Osteoblast (primary cell): ENCODE data around the gene TNP2. TPM values are rescaled to one million over a fixed set of nuclear protein-coding genes. Genes with fewer than 3 reads are reported as not detected.

Experiments used
- DNase-seq: peaks from one replicate; pipeline ENCODE4 v3.0.0; 2011; ENCODE audit warnings: low spot score, mixed read lengths; ENCODE audit not compliant: insufficient read length; ENCODE audit errors: missing footprints
- H2AFZ ChIP-seq: 2 replicates; pipeline ENCODE4 v1.6.0; 2011; ENCODE audit warnings: mild to moderate bottlenecking, low read length
- H3K27ac ChIP-seq: 2 replicates; pipeline ENCODE4 v1.5.1; 2011; ENCODE audit warnings: mild to moderate bottlenecking, low read depth, low read length, moderate library complexity
- H3K27me3 ChIP-seq: 2 replicates; pipeline ENCODE4 v1.6.0; 2012; ENCODE audit warnings: mild to moderate bottlenecking, control low read depth, inconsistent platforms, low read length, moderate library complexity; ENCODE audit not compliant: insufficient read depth
- H3K36me3 ChIP-seq: 2 replicates; pipeline ENCODE4 v1.5.1; 2011; ENCODE audit warnings: mild to moderate bottlenecking, low read length, control low read depth, moderate library complexity; ENCODE audit not compliant: insufficient read depth
- H3K4me1 ChIP-seq: 2 replicates; pipeline ENCODE4 v1.5.1; 2011; ENCODE audit warnings: mild to moderate bottlenecking, low read length, control low read depth, moderate library complexity; ENCODE audit not compliant: insufficient read depth
- H3K4me2 ChIP-seq: 2 replicates; pipeline ENCODE4 v1.6.0; 2011; ENCODE audit warnings: mild to moderate bottlenecking, low read length; ENCODE audit not compliant: insufficient read depth
- H3K4me3 ChIP-seq: fragments of 200-600 bp; sonication (generic); 3 replicates; pipeline ENCODE4 v1.5.1; 2012; ENCODE audit warnings: mild to moderate bottlenecking, low read length, inconsistent platforms; ENCODE audit not compliant: insufficient read depth
- H3K79me2 ChIP-seq: 2 replicates; pipeline ENCODE4 v1.6.0; 2012; ENCODE audit warnings: mild to moderate bottlenecking, low read length, control low read depth, inconsistent platforms; ENCODE audit not compliant: insufficient read depth
- H3K9me3 ChIP-seq: 2 replicates; pipeline ENCODE4 v1.5.1; 2011; ENCODE audit warnings: low read depth, low read length, control low read depth
- H4K20me1 ChIP-seq: 2 replicates; pipeline ENCODE4 v1.6.0; 2012; ENCODE audit warnings: mild to moderate bottlenecking, low read length, control low read depth; ENCODE audit not compliant: insufficient read depth
- CTCF ChIP-seq: IDR thresholded peaks from 2 replicates; pipeline ENCODE4 v1.5.1; 2011; ENCODE audit warnings: mild to moderate bottlenecking, low read depth, low read length, moderate library complexity; ENCODE audit errors: extremely low read depth
- total RNA-seq: library from RNA; depleted of rRNA; stranded (reverse); fragments of >200 nt; gene quantifications from 2 replicates; pipeline ENCODE4 v1.2.3, GENCODE V29; 2012

Gene TNP2
- total RNA-seq, 1 donor, result not detected

- no peaks in the 10 kb centered on the region for H3K79me2 ChIP-seq
- no peaks in the 10 kb centered on the region for H3K4me1 ChIP-seq
- DNase-seq, result no peak
- no peak overlapping the region for H3K27ac ChIP-seq
- H3K4me2 ChIP-seq, result no peak overlapping the region
- TF ChIP-seq CTCF, result no peak
- H3K27me3 ChIP-seq, result no peaks in the 10 kb centered on the region
- H3K9me3 ChIP-seq, result no peaks in the 10 kb centered on the region
- no peaks in the 10 kb centered on the region for H4K20me1 ChIP-seq
- H3K4me3 ChIP-seq, result no peak overlapping the region
- no peaks in the 10 kb centered on the region for H3K36me3 ChIP-seq
- H2AFZ ChIP-seq, result no peak overlapping the region
Observed at GRCh38 chr16:11278681-11279628, 9.8 kb upstream of the TNP2 start.

- Histone ChIP-seq H3K9me3 (no peaks in the 10 kb centered on the region), H3K27ac (no peak overlapping the region), H2AFZ (no peak overlapping the region), H3K4me3 (no peak overlapping the region), H3K4me1 (no peaks in the 10 kb centered on the region), H3K36me3 (no peaks in the 10 kb centered on the region), H4K20me1 (no peaks in the 10 kb centered on the region), H3K4me2 (no peak overlapping the region), H3K79me2 (no peaks in the 10 kb centered on the region), H3K27me3 (no peaks in the 10 kb centered on the region)
- DNase-seq, result peak; percentile 14
- no peak for TF ChIP-seq CTCF
Observed at GRCh38 chr16:11277607-11278337, 8.6 kb upstream of the TNP2 start.

DNA sequence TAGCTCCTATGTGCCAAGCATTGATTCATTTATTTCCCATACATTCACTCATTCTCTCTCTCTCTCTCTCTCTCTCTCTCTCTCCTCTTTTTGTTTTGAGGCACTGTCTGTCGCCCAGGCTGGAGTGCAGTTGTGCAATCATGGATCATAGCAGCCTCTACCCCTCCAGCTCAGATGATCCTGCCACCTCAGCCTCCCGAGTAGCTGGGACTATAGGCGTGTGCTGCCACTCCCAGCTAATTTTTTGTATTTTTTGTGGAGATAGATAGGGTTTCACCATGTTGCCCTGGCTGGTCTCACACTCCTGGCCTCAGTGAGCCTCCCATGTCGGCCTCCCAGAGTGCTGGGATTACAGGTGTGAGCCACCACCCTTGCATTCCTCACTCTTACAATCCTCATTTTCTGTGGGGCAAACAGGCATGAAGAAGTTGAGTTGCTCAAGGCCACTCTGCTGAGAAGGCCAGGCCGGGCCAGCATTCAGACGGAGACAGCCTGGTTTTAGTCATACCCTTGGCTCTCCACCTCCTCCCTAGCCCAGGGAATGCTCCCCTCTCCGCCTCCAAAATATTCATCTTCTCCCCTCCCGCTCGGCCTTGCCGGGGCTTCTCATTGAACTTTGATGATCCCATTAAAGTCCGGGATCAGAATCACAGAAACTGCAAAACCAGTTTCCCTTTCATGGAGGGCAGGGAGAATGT, 7.9 kb upstream of the TNP2 start:
- no peak overlapping the region for H3K4me2 ChIP-seq
- H3K4me1 ChIP-seq, result no peaks in the 10 kb centered on the region
- no peaks in the 10 kb centered on the region for H3K9me3 ChIP-seq
- H3K36me3 ChIP-seq, result no peaks in the 10 kb centered on the region
- TF ChIP-seq CTCF, result no peak
- H3K79me2 ChIP-seq, result no peaks in the 10 kb centered on the region
- H2AFZ ChIP-seq, result no peak overlapping the region
- no peak overlapping the region for H3K27ac ChIP-seq
- H4K20me1 ChIP-seq, result no peaks in the 10 kb centered on the region
- no peak overlapping the region for H3K4me3 ChIP-seq
- peak; percentile 26 for DNase-seq
- no peaks in the 10 kb centered on the region for H3K27me3 ChIP-seq
